ENCODE measurements around the gene MAGI3.
"Not testable (repeated sequence)": the region's sequence is repeated elsewhere in the genome, so short reads cannot be mapped to it uniquely, and the experiment has no call there.

MAGI3 gene

DNA sequence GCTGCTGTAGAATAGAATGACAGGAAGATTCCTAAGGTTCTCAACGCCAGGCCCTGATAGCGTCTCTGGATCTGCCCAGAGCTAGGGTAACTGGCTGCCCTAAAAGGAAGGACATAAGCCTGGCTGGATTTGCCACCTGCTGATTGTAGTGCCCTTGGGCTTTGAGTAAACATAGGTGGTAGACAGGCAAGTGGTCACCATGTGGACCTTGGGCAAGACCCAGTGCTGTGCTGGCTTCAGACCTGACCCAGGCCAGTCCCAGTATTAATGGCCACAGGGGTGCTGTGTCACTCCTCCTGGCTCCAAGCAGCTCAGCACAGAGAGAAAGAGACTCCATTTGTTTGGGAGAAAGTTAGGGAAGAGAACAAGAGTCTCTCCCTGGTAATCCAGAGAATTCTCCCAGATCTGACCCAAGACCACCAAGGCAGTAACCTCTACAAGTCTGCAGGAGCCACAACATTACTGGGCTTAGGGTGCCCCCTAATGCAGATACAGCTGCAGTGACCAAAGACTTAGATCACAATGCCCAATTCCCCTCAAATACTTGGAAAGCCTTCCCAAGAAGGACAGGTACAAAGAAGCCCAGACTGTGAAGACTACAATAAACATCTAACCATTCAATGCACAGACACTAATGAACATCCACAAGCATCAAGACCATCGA, 324.4 kb downstream of the MAGI3 start:
- no peak for DNase-seq

- DNase-seq, result not testable (repeated sequence)
Measured at GRCh38 chr1:113717506-113717905, 327.2 kb downstream of the MAGI3 start.

DNA sequence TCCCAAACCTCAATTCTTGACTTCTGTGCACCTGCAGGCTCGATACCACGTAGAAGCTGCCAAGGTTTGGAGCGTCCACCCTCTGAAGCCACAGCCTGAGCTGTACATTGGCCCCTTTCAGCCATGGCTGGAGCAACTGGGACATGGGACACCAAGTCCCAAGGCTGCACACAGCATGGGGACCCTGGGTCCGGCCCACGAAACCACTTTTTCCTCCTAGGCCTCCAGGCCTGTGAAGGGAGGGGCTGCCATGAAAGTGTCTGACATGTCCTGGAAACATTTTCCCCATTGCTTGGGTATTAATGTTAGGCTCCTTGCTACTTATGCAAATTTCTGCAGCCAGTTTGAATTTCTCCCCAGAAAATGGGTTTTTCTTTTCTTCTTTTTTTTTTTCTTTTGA, 328.3 kb downstream of the MAGI3 start:
- not testable (repeated sequence) for DNase-seq

GRCh38 chr1:113721010-113721409, 330.7 kb downstream of the MAGI3 start:
- no peak for DNase-seq

DNA sequence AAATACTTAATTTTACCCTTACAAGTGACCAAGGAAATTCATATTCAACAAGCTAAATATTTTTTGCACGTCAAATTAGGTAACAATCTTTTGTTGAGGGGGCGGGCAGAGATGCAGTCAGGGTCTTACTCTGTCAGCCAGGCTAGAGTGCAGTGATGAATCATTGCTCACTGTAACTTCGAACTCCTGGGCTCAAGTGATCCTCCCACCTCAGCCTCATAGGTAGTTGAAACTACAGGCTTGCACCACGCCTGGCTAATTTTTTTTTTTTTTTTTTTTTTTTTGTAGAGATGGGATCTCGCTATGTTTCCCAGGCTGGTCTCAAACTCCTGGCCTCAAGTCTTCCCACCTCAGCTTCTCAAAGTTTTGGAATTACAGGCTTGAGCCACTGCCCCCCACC, 342.5 kb downstream of the MAGI3 start:
- no peak for DNase-seq

DNA sequence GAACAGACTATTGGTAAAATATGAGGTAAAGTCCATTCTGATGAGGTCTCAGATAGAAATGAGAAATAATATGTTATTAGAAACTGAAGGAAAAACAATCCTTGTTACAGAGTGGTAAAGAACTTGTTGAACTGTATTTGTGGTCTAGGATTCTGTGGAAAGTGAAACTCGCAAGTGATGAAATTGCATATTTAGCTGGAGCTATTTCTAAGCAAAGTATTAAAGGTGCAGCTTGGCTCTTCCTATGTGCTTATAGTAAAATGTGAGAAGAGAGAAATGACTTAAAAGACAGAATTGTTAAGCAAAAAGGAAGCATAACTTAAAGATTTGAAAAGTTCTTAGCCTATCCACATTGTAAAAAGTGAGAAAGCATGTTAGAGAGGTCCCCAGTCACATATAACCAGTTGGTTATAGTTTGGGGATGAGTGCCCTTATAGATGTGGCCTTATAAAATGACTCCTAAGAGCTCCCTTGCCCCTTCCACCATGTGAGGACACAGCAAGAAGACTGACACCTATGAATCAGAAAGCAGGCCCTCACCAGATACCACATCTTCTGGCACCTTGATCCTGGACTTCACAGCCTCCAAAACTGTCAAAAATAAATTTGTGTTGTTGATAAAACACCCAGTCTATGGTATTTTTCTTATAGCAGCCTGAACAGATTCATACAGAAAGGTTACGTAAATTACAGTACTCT, 344.2 kb downstream of the MAGI3 start:
- no peak for DNase-seq
